Loucy (cell line): ENCODE measurements around the gene GCAT.
"Not testable (repeated sequence)": the region's sequence is repeated elsewhere in the genome, so short reads cannot be mapped to it uniquely, and the experiment has no call there.

Source experiments
- H2AFZ ChIP-seq: fragments of 200-600 bp; sonication (generic); 2 replicates; pipeline ENCODE4 v1.6.0; 2016; ENCODE audit warnings: antibody characterized with exemption, mild to moderate bottlenecking, low read length, moderate library complexity
- H3F3A ChIP-seq: fragments of 200-600 bp; 2 replicates; pipeline ENCODE4 v1.6.0; 2016; ENCODE audit warnings: antibody characterized with exemption, low read depth, mild to moderate bottlenecking
- H3K27me3 ChIP-seq: fragments of 200-600 bp; sonication (generic); 2 replicates; pipeline ENCODE4 v1.6.1; 2014; ENCODE audit warnings: low read length, mild to moderate bottlenecking; ENCODE audit not compliant: insufficient read depth, poor library complexity, severe bottlenecking
- H3K36me3 ChIP-seq: fragments of 200-600 bp; sonication (generic); 2 replicates; pipeline ENCODE4 v1.6.1; 2016; ENCODE audit warnings: low read length; ENCODE audit not compliant: insufficient read depth
- H3K4me1 ChIP-seq: fragments of 200-600 bp; sonication (generic); 2 replicates; pipeline ENCODE4 v1.5.1; 2014; ENCODE audit warnings: low read length, mild to moderate bottlenecking; ENCODE audit not compliant: insufficient read depth, poor library complexity, severe bottlenecking
- H3K4me2 ChIP-seq: fragments of 200-600 bp; sonication (generic); 2 replicates; pipeline ENCODE4 v1.6.0; 2014; ENCODE audit warnings: antibody characterized with exemption, low read length, low read depth, mild to moderate bottlenecking; ENCODE audit not compliant: poor library complexity, severe bottlenecking
- H3K4me3 ChIP-seq: fragments of 200-600 bp; sonication (generic); 2 replicates; pipeline ENCODE4 v1.5.1; 2014; ENCODE audit warnings: low read length, mild to moderate bottlenecking, mixed read lengths; ENCODE audit not compliant: poor library complexity, severe bottlenecking
- H3K79me2 ChIP-seq: fragments of 200-600 bp; sonication (generic); 2 replicates; pipeline ENCODE4 v1.6.1; 2014; ENCODE audit warnings: low read length; ENCODE audit not compliant: insufficient read depth
- H3K9ac ChIP-seq: fragments of 200-600 bp; sonication (generic); 2 replicates; pipeline ENCODE4 v1.6.0; 2014; ENCODE audit warnings: mild to moderate bottlenecking, low read depth, low read length, moderate library complexity; ENCODE audit not compliant: poor library complexity, severe bottlenecking
- H3K9me2 ChIP-seq: fragments of 200-600 bp; sonication (generic); replicated peaks from 2 replicates; pipeline ENCODE4 v1.6.1; 2016; ENCODE audit warnings: low read depth, low read length, mixed read lengths
- H3K9me3 ChIP-seq: fragments of 200-600 bp; sonication (generic); 2 replicates; pipeline ENCODE4 v1.6.1; 2014; ENCODE audit warnings: mild to moderate bottlenecking, antibody characterized with exemption, low read length, low read depth; ENCODE audit not compliant: insufficient read depth
- H4K20me1 ChIP-seq: fragments of 200-600 bp; sonication (generic); 2 replicates; pipeline ENCODE4 v1.6.0; 2014; ENCODE audit warnings: antibody characterized with exemption, low read length, mild to moderate bottlenecking; ENCODE audit not compliant: insufficient read depth, poor library complexity, severe bottlenecking
- CTCF ChIP-seq: fragments of 200-600 bp; sonication (generic); conservative IDR thresholded peaks from 2 replicates; pipeline ENCODE4 v1.5.1; 2014; ENCODE audit warnings: mild to moderate bottlenecking, antibody characterized with exemption, low read length
- EZH2phosphoT487 ChIP-seq: fragments of 200-600 bp; IDR thresholded peaks from 2 replicates; pipeline ENCODE4 v1.6.1; 2018; ENCODE audit warnings: antibody characterized with exemption, mild to moderate bottlenecking, moderate library complexity, borderline replicate concordance

Gene GCAT

GRCh38 chr22:37794376-37794775, 13.4 kb upstream of the GCAT start:
- H2AFZ ChIP-seq, result no peak overlapping the region
- H3K9me2 ChIP-seq, result no peaks in the 10 kb centered on the region
- TF ChIP-seq EZH2phosphoT487 (no peak), CTCF (no peak)
- H3K4me1 ChIP-seq, result no peaks in the 10 kb centered on the region
- H3K9ac ChIP-seq, result no peak overlapping the region
- H3K36me3 ChIP-seq, result no peaks in the 10 kb centered on the region
- no peak overlapping the region for H3K4me3 ChIP-seq
- H3K9me3 ChIP-seq, result no peaks in the 10 kb centered on the region
- H4K20me1 ChIP-seq, result no peaks in the 10 kb centered on the region
- H3K27me3 ChIP-seq, result no peaks in the 10 kb centered on the region
- no peak overlapping the region for H3K4me2 ChIP-seq
- no peaks in the 10 kb centered on the region for H3F3A ChIP-seq
- H3K79me2 ChIP-seq, result no peaks in the 10 kb centered on the region

GRCh38 chr22:37796079-37796478, 11.7 kb upstream of the GCAT start:
- TF ChIP-seq EZH2phosphoT487 (no peak), CTCF (no peak)
- no peak overlapping the region for H2AFZ ChIP-seq
- H3K4me1 ChIP-seq, result no peaks in the 10 kb centered on the region
- no peak overlapping the region for H3K9ac ChIP-seq
- H3K79me2 ChIP-seq, result no peaks in the 10 kb centered on the region
- no peak overlapping the region for H3K4me3 ChIP-seq
- no peaks in the 10 kb centered on the region for H3K36me3 ChIP-seq
- no peaks in the 10 kb centered on the region for H4K20me1 ChIP-seq
- H3K27me3 ChIP-seq, result no peaks in the 10 kb centered on the region
- H3K9me2 ChIP-seq, result no peaks in the 10 kb centered on the region
- H3K9me3 ChIP-seq, result no peaks in the 10 kb centered on the region
- no peaks in the 10 kb centered on the region for H3F3A ChIP-seq
- H3K4me2 ChIP-seq, result no peak overlapping the region

GRCh38 chr22:37797259-37797658, 10.5 kb upstream of the GCAT start:
- H3K4me1 ChIP-seq, H3K9ac ChIP-seq, H3K9me3 ChIP-seq, H3K79me2 ChIP-seq, H3K9me2 ChIP-seq, H2AFZ ChIP-seq, H4K20me1 ChIP-seq, H3K4me3 ChIP-seq, H3F3A ChIP-seq, H3K4me2 ChIP-seq, H3K27me3 ChIP-seq, H3K36me3 ChIP-seq: not testable (repeated sequence)

GRCh38 chr22:37797874-37798500, 9.7 kb upstream of the GCAT start:
- no peaks in the 10 kb centered on the region for H3K79me2 ChIP-seq
- H2AFZ ChIP-seq, result no peak overlapping the region
- no peak overlapping the region for H3K4me2 ChIP-seq
- H3K9me2 ChIP-seq, result no peaks in the 10 kb centered on the region
- H3K4me3 ChIP-seq, result no peak overlapping the region
- TF ChIP-seq EZH2phosphoT487 (no peak), CTCF (no peak)
- no peaks in the 10 kb centered on the region for H3F3A ChIP-seq
- no peak overlapping the region for H3K9ac ChIP-seq
- H3K27me3 ChIP-seq, result no peaks in the 10 kb centered on the region
- no peaks in the 10 kb centered on the region for H3K9me3 ChIP-seq
- no peaks in the 10 kb centered on the region for H3K36me3 ChIP-seq
- peaks cover 11% of the 10 kb centered on the region for H3K4me1 ChIP-seq
- H4K20me1 ChIP-seq, result no peaks in the 10 kb centered on the region

- not testable (repeated sequence) for H3K79me2 ChIP-seq, H3K4me2 ChIP-seq, H4K20me1 ChIP-seq, H3K4me3 ChIP-seq, H3K9me3 ChIP-seq, H3K9me2 ChIP-seq, H3K36me3 ChIP-seq, H3F3A ChIP-seq, H2AFZ ChIP-seq, H3K9ac ChIP-seq
- H3K27me3 ChIP-seq, result peaks cover 10% of the 10 kb centered on the region
- peaks cover 13% of the 10 kb centered on the region for H3K4me1 ChIP-seq
Measured at GRCh38 chr22:37799979-37800378, 7.8 kb upstream of the GCAT start.
